Measurements from ENCODE around the gene CPED1.
A peak's percentile ranks its signal among the peaks of the same experiment; 100 is the strongest.

GRCh38 chr7:120987683-120988590, 574 bp upstream of the CPED1 start:
- TF ChIP-seq CTCF (IDR thresholded peaks at IDR 0.05; ENCODE audit: low read length) (peak; percentile 100), EZH2 (IDR thresholded peaks at IDR 0.05; ENCODE audit: borderline replicate concordance, low read length) (no peak)

Data from OCI-LY1 (cell line).